OCI-LY3 (cell line): ENCODE results near the gene SPX.

Source experiments
- EZH2phosphoT487 ChIP-seq: fragments of 200-600 bp; shearing (Covaris generic); IDR thresholded peaks from 2 replicates; pipeline ENCODE4 v1.6.1; 2018; ENCODE audit warnings: antibody characterized with exemption, mixed run types, low read depth
- TF ChIP-seq, protein P1 (sequence below): fragments of 200-600, 300-600 bp; sonication (generic); IDR thresholded peaks from 2 replicates; pipeline ENCODE4 v1.5.1; 2014; ENCODE audit warnings: antibody characterized with exemption, low read length, low read depth

GRCh38 chr12:21546716-21547115 lies 20.6 kb downstream of the SPX start:
- TF ChIP-seq, protein P1, sequence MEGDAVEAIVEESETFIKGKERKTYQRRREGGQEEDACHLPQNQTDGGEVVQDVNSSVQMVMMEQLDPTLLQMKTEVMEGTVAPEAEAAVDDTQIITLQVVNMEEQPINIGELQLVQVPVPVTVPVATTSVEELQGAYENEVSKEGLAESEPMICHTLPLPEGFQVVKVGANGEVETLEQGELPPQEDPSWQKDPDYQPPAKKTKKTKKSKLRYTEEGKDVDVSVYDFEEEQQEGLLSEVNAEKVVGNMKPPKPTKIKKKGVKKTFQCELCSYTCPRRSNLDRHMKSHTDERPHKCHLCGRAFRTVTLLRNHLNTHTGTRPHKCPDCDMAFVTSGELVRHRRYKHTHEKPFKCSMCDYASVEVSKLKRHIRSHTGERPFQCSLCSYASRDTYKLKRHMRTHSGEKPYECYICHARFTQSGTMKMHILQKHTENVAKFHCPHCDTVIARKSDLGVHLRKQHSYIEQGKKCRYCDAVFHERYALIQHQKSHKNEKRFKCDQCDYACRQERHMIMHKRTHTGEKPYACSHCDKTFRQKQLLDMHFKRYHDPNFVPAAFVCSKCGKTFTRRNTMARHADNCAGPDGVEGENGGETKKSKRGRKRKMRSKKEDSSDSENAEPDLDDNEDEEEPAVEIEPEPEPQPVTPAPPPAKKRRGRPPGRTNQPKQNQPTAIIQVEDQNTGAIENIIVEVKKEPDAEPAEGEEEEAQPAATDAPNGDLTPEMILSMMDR, result no peak
- TF ChIP-seq EZH2phosphoT487, result no peak
